Measurements from ENCODE around the gene TNFRSF1B.

Gene TNFRSF1B

GRCh38 chr1:12127206-12127810 lies 39.5 kb upstream of the TNFRSF1B start:
- H3K4me3 ChIP-seq (ENCODE audit: low read depth, low read length): no peak overlapping the region
- TF ChIP-seq CTCF (IDR thresholded peaks at IDR 0.05; ENCODE audit: control insufficient read depth, extremely low read depth, insufficient read depth): no peak
- no peak for DNase-seq (ENCODE audit: low read depth)

- DNase-seq (ENCODE audit: low read depth): no peak
- TF ChIP-seq CTCF (IDR thresholded peaks at IDR 0.05; ENCODE audit: control insufficient read depth, extremely low read depth, insufficient read depth): no peak
Observed at GRCh38 chr1:12128120-12128519, 38.7 kb upstream of the TNFRSF1B start.

GRCh38 chr1:12129624-12130023 lies 37.2 kb upstream of the TNFRSF1B start:
- no peak for DNase-seq (ENCODE audit: low read depth)
- TF ChIP-seq CTCF (IDR thresholded peaks at IDR 0.05; ENCODE audit: control insufficient read depth, extremely low read depth, insufficient read depth): no peak
- H3K4me3 ChIP-seq (ENCODE audit: low read depth, low read length): no peak overlapping the region

More at GRCh38 chr1:12128120-12128519, 38.7 kb upstream of the TNFRSF1B start:
- H3K4me3 ChIP-seq (ENCODE audit: low read depth, low read length): no peak overlapping the region

- TF ChIP-seq CTCF (IDR thresholded peaks at IDR 0.05; ENCODE audit: control insufficient read depth, extremely low read depth, insufficient read depth): no peak
- no peak for DNase-seq (ENCODE audit: low read depth)
- H3K4me3 ChIP-seq (ENCODE audit: low read depth, low read length): no peak overlapping the region
Observed at GRCh38 chr1:12130466-12131130, 36.2 kb upstream of the TNFRSF1B start.

- no peak for DNase-seq (ENCODE audit: low read depth)
Observed at GRCh38 chr1:12132078-12132477, 34.7 kb upstream of the TNFRSF1B start.

GRCh38 chr1:12134716-12135115 lies 32.1 kb upstream of the TNFRSF1B start:
- no peak for TF ChIP-seq CTCF (IDR thresholded peaks at IDR 0.05; ENCODE audit: control insufficient read depth, extremely low read depth, insufficient read depth)
- no peak overlapping the region for H3K4me3 ChIP-seq (ENCODE audit: low read depth, low read length)
- DNase-seq (ENCODE audit: low read depth): no peak

More at GRCh38 chr1:12132078-12132477, 34.7 kb upstream of the TNFRSF1B start:
- H3K4me3 ChIP-seq (ENCODE audit: low read depth, low read length): no peak overlapping the region
- no peak for TF ChIP-seq CTCF (IDR thresholded peaks at IDR 0.05; ENCODE audit: control insufficient read depth, extremely low read depth, insufficient read depth)

Data from LNCaP clone FGC (cell line).